ENCODE data around the gene SLC6A8. TPM values are rescaled to one million over a fixed set of nuclear protein-coding genes. Genes with fewer than 3 reads are reported as not detected.
"Not testable (repeated sequence)": the region's sequence is repeated elsewhere in the genome, so short reads cannot be mapped to it uniquely, and the experiment has no call there.

SLC6A8 gene
- total RNA-seq, 1 experiment from 2014 or later, result 4.7 TPM

- no peak for DNase-seq (ENCODE audit: low read depth)
Measured at GRCh38 chrX:153707406-153707805, 19.7 kb downstream of the SLC6A8 start.

GRCh38 chrX:153708415-153708814 is 20.7 kb downstream of the SLC6A8 start:
- peak; percentile 57 for DNase-seq (ENCODE audit: low read depth)

- DNase-seq (ENCODE audit: low read depth), result no peak
Measured at GRCh38 chrX:153709726-153710674, 22.3 kb downstream of the SLC6A8 start.

GRCh38 chrX:153714256-153714655 is 26.5 kb downstream of the SLC6A8 start:
- DNase-seq (ENCODE audit: low read depth), result no peak

- no peak for DNase-seq (ENCODE audit: low read depth)
Measured at GRCh38 chrX:153717445-153717844, 29.7 kb downstream of the SLC6A8 start.

- no peak for DNase-seq (ENCODE audit: low read depth)
Measured at GRCh38 chrX:153719238-153719637, 31.5 kb downstream of the SLC6A8 start.

GRCh38 chrX:153719701-153720100 is 32.0 kb downstream of the SLC6A8 start:
- DNase-seq (ENCODE audit: low read depth), result no peak

- DNase-seq (ENCODE audit: low read depth), result no peak
Measured at GRCh38 chrX:153722704-153723350, 35.1 kb downstream of the SLC6A8 start.

- DNase-seq (ENCODE audit: low read depth), result peak; percentile 32
Measured at GRCh38 chrX:153723351-153724251, 35.9 kb downstream of the SLC6A8 start.

- peak; percentile 83 for DNase-seq (ENCODE audit: low read depth)
Measured at GRCh38 chrX:153724252-153725038, 36.7 kb downstream of the SLC6A8 start, which contains the start of the genes ABCD1 and BCAP31. ABCD1 (plus strand) TSS chrX:153724856; CDS start chrX:153725267, 411 bp downstream. BCAP31 (minus strand) TSS chrX:153724387; CDS start chrX:153723244, 1,143 bp downstream.

GRCh38 chrX:153725039-153725831 is 37.5 kb downstream of the SLC6A8 start:
- no peak for DNase-seq (ENCODE audit: low read depth)

GRCh38 chrX:153725832-153726285 is 38.1 kb downstream of the SLC6A8 start:
- DNase-seq (ENCODE audit: low read depth), result no peak

- DNase-seq (ENCODE audit: low read depth), result peak; percentile 80
Measured at GRCh38 chrX:153726286-153727122, 38.8 kb downstream of the SLC6A8 start.

GRCh38 chrX:153727123-153727931 is 39.6 kb downstream of the SLC6A8 start:
- DNase-seq (ENCODE audit: low read depth), result no peak

GRCh38 chrX:153728095-153728494 is 40.4 kb downstream of the SLC6A8 start:
- no peak for DNase-seq (ENCODE audit: low read depth)

- no peak for DNase-seq (ENCODE audit: low read depth)
Measured at GRCh38 chrX:153728951-153729631, 41.4 kb downstream of the SLC6A8 start.

- DNase-seq (ENCODE audit: low read depth), result not testable (repeated sequence)
Measured at GRCh38 chrX:153730115-153730514, 42.4 kb downstream of the SLC6A8 start.

Data from RPMI7951 (cell line).